ENCODE measurements around the gene BSCL2.

DNA sequence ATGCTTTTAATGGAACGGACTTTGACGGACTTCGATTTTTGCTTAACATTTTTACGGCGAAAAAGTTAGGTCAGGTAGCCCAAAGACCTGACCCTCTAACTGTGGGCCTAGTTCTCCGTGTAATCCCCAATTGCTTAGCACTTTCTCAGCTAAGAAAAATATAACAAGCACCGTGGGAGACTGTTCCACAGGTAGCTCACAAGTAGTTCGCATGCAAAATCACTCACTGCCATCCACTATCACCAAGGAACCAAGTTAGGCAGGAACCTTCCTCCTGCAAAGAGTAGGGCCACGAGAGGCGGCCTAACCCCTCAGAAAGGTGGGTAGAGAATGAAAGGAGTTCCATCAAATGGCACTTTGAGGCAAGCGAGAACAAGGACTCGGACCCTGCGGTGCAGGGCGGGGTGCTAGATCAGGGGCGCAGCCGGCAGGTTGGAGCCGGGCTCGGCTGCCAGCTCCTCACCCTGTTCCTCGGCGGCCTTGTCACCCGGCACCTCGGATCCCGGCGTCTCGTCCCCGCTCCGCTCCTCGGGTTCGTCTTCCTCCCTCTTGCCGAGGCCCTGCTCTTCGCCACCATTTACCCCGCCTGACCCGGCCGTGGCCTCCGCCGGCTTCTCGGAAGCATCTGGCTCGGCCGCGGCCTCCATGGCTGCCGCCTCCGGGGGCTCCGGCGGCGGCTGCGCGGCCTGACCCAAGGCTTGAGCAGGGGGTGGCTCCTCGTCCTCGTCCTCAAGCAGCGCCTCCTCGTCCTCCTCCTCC, 19.1 kb upstream of the BSCL2 start:
- TF ChIP-seq, protein P1, sequence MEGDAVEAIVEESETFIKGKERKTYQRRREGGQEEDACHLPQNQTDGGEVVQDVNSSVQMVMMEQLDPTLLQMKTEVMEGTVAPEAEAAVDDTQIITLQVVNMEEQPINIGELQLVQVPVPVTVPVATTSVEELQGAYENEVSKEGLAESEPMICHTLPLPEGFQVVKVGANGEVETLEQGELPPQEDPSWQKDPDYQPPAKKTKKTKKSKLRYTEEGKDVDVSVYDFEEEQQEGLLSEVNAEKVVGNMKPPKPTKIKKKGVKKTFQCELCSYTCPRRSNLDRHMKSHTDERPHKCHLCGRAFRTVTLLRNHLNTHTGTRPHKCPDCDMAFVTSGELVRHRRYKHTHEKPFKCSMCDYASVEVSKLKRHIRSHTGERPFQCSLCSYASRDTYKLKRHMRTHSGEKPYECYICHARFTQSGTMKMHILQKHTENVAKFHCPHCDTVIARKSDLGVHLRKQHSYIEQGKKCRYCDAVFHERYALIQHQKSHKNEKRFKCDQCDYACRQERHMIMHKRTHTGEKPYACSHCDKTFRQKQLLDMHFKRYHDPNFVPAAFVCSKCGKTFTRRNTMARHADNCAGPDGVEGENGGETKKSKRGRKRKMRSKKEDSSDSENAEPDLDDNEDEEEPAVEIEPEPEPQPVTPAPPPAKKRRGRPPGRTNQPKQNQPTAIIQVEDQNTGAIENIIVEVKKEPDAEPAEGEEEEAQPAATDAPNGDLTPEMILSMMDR (IDR thresholded peaks at IDR 0.05), result no peak
- TF ChIP-seq POLR2A (IDR thresholded peaks at IDR 0.05), result no peak
- peak in 1 of 3 donors; percentile 25 for TF ChIP-seq POLR2AphosphoS5 (IDR thresholded peaks at IDR 0.05)
- no peak for TF ChIP-seq EP300 (IDR thresholded peaks at IDR 0.05)

All from suprapubic skin (tissue), 4 donors.